Fibroblast of mammary gland (primary cell): ENCODE data around the gene PRPF19.

ENCODE experiments used
- DNase-seq: peaks from one replicate; pipeline ENCODE4 v3.0.0-alpha.2; 2010; ENCODE audit warnings: low read depth
- H3K4me3 ChIP-seq: 2 replicates; pipeline ENCODE4 v1.5.1; 2011; ENCODE audit warnings: low read depth, mild to moderate bottlenecking, low read length, moderate library complexity; ENCODE audit not compliant: control insufficient read depth
- TF ChIP-seq, protein P1 (sequence below): conservative IDR thresholded peaks from 2 replicates; pipeline ENCODE4 v1.5.1; 2011; ENCODE audit warnings: low read depth, low read length, inconsistent platforms; ENCODE audit not compliant: control insufficient read depth, insufficient read depth

PRPF19 gene

DNA sequence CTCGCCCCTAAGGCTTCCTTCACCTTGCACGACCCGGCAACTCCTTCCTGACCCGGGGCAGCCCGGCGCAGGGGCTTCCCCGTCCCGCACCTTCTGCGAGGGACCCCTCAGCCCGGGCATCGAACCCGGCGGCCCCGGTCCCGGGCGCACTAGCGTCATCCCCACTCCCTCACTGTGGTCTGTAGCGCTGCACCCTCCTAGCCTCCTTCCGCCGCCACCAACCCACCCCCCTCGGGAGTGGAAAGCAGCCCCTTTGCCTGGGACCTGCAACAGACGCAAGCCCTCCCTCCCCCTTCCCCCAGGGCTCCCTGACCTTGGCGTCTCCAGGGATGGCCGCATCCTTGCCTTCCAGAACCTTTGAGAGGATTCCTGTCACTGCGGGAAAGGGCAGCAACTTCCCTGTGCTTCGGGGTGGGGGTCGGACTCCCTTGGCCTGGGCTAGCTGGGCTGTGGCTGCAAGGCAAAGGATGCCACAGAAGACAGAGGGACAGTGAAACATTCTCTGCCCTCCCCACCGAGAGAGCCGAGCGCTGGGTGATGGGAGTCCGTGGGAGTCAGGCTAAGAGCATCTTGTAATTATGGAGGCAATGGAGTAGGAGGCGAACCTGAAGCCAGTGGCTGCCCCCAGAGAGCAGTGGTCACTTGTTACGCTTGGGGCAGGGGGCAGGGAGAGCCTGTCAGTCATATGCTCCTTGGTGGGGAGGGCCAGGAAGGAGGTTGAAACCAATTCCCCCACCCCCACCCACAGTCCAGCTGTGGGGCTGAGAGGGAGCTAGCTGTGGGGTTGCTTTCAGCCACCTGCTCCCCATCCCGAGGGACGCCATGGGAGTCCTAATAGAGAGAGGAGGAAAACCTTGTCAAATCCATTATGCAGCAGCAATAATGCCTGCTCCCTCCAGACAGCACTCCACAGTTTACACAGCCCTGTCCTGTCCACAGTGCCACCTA, 18.8 kb upstream of the PRPF19 start:
- TF ChIP-seq, protein P1, sequence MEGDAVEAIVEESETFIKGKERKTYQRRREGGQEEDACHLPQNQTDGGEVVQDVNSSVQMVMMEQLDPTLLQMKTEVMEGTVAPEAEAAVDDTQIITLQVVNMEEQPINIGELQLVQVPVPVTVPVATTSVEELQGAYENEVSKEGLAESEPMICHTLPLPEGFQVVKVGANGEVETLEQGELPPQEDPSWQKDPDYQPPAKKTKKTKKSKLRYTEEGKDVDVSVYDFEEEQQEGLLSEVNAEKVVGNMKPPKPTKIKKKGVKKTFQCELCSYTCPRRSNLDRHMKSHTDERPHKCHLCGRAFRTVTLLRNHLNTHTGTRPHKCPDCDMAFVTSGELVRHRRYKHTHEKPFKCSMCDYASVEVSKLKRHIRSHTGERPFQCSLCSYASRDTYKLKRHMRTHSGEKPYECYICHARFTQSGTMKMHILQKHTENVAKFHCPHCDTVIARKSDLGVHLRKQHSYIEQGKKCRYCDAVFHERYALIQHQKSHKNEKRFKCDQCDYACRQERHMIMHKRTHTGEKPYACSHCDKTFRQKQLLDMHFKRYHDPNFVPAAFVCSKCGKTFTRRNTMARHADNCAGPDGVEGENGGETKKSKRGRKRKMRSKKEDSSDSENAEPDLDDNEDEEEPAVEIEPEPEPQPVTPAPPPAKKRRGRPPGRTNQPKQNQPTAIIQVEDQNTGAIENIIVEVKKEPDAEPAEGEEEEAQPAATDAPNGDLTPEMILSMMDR, result no peak
- H3K4me3 ChIP-seq, result peak overlapping the region; percentile 48
- DNase-seq, result no peak

GRCh38 chr11:60924110-60924905, 17.9 kb upstream of the PRPF19 start, which contains the start of gene TMEM132A:
TMEM132A (plus strand) TSS chr11:60924460; CDS start chr11:60924634, 174 bp downstream.
- DNase-seq, result peak; percentile 54
- H3K4me3 ChIP-seq, result peak within 1 kb of the TSS; percentile 48
- TF ChIP-seq, protein P1, result no peak

DNA sequence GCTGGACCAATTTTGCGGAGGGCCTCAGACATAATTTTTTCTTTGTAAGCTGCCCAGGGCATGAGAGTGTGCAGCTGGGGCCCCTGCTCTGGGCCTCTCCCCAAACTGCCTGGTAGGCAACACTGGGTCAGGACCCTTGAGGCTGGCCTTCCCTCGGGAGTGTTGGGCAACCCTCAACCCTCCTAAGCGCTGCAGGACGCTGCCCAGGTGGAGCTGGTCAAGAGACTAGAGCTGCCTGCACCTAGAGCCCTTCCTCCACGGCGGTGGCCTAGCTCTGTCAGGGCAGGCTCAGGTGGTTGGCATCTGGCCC, 17.4 kb upstream of the PRPF19 start:
- DNase-seq, result no peak
- H3K4me3 ChIP-seq, result no peak overlapping the region
- TF ChIP-seq, protein P1, result no peak

DNA sequence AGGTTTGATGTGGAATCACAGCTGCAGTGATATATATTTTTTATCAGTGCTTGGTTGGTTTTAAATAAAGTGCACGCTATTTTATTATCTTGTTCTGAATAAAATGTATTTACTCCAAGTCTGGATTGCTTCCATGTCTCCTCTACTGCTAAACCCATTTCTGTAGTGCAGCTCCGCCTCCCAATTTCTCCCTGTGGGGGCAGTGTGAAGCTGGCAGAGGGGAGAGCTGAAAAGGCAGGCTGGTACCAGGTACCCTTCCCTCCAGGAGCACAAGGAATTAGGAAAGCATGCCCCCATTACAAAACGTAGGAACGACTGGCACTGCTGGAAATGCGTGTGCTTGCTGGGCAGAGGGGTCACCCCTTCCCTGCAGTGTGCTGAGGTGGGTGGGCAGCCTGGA, 16.9 kb upstream of the PRPF19 start:
- no peak for DNase-seq
- TF ChIP-seq, protein P1, result no peak
- no peak overlapping the region for H3K4me3 ChIP-seq

GRCh38 chr11:60922906-60923305, 16.5 kb upstream of the PRPF19 start:
- TF ChIP-seq, protein P1, result no peak
- no peak overlapping the region for H3K4me3 ChIP-seq
- no peak for DNase-seq

DNA sequence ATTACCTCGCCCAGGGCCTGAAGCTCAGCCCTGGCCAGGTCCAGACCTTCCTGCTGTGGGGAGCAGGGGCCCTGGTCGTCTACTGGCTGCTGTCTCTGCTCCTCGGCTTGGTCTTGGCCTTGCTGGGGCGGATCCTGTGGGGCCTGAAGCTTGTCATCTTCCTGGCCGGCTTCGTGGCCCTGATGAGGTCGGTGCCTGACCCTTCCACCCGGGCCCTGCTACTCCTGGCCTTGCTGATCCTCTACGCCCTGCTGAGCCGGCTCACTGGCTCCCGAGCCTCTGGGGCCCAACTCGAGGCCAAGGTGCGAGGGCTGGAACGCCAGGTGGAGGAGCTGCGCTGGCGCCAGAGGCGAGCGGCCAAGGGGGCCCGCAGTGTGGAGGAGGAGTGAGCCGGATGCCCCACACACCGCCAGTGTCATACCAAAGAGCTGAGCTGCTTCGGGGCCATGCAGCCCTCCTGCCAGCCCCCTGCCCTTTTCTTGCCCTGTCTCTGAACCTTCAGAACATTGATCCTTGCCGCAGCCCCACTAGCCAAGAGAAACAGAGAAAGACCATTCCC, 15.5 kb upstream of the PRPF19 start:
- no peak for DNase-seq
- H3K4me3 ChIP-seq, result no peak overlapping the region
- TF ChIP-seq, protein P1, result no peak
